Breast epithelium (tissue), 4 donors: Measurements from ENCODE around the gene CLCN1. TPM values are rescaled to one million over a fixed set of nuclear protein-coding genes. Genes with fewer than 3 reads are reported as not detected.

Experiments used
- DNase-seq, 2 donors: peaks; one replicate each; pipeline ENCODE4 v3.0.0-alpha.2; 2019; ENCODE audit warnings: low spot score in 2 of 2
- H3K27ac ChIP-seq, 2 donors: fragments of 200-600 bp; sonication (generic) in 1 of 2; one replicate each; pipeline ENCODE4 v1.5.1; 2016 to 2019; ENCODE audit warnings: mild to moderate bottlenecking in 1 of 2
- H3K27me3 ChIP-seq, 2 donors: fragments of 200-600 bp; sonication (generic) in 1 of 2; one replicate each; pipeline versions ENCODE4 v1.5.1 to v1.6.0; 2017 to 2019; ENCODE audit warnings: control low read depth in 1 of 2, mild to moderate bottlenecking in 1 of 2
- H3K36me3 ChIP-seq: fragments of 200-600 bp; one replicate; pipeline ENCODE4 v1.5.1; 2019
- H3K4me1 ChIP-seq, 2 donors: fragments of 200-600 bp; sonication (generic); one replicate each; pipeline ENCODE4 v1.5.1; 2016 to 2019; ENCODE audit warnings: control low read depth in 1 of 2
- H3K4me3 ChIP-seq, 3 donors: fragments of 200-600 bp; sonication (generic); 1 replicate in 2 of 3; 2 replicates in 1 of 3; pipeline ENCODE4 v1.5.1; 2016 to 2019; ENCODE audit warnings: mild to moderate bottlenecking in 3 of 3, moderate library complexity in 2 of 3
- H3K9me3 ChIP-seq, 2 donors: fragments of 200-600 bp; sonication (generic) in 1 of 2; one replicate each; pipeline ENCODE4 v1.5.1; 2016 to 2019; ENCODE audit warnings: control low read depth in 1 of 2
- CTCF ChIP-seq, 3 donors: fragments of 450-650 bp; IDR thresholded peaks; one replicate each; pipeline ENCODE4 v1.5.1; 2016 to 2017; ENCODE audit warnings: antibody characterized with exemption in 3 of 3, mild to moderate bottlenecking in 3 of 3, moderate library complexity in 3 of 3
- POLR2A ChIP-seq: fragments of 450-650 bp; IDR thresholded peaks from one replicate; pipeline ENCODE4 v1.6.1; 2016; ENCODE audit warnings: antibody characterized with exemption, mild to moderate bottlenecking, moderate library complexity
- POLR2AphosphoS5 ChIP-seq, 3 donors: sonication (generic); formaldehyde crosslinking; IDR thresholded peaks; one replicate each; pipeline ENCODE4 v1.6.1; 2017; ENCODE audit warnings: antibody characterized with exemption in 3 of 3
- intact Hi-C: fragments of 100-400 bp; cut with DNase I; formaldehyde crosslinking; loops from one replicate; pipeline ENCODE4 v1.15.1; 2023; ENCODE audit warnings: low total_unique reads
- total RNA-seq, 3 donors: library from RNA; depleted of rRNA; stranded (reverse); fragments of >200 nt; gene quantifications; one replicate each; pipeline ENCODE4 v1.1.0, GENCODE V29; 2016

CLCN1 gene
- total RNA-seq, 3 donors from 2014 or later, result 0.29 TPM; not detected in 2

DNA sequence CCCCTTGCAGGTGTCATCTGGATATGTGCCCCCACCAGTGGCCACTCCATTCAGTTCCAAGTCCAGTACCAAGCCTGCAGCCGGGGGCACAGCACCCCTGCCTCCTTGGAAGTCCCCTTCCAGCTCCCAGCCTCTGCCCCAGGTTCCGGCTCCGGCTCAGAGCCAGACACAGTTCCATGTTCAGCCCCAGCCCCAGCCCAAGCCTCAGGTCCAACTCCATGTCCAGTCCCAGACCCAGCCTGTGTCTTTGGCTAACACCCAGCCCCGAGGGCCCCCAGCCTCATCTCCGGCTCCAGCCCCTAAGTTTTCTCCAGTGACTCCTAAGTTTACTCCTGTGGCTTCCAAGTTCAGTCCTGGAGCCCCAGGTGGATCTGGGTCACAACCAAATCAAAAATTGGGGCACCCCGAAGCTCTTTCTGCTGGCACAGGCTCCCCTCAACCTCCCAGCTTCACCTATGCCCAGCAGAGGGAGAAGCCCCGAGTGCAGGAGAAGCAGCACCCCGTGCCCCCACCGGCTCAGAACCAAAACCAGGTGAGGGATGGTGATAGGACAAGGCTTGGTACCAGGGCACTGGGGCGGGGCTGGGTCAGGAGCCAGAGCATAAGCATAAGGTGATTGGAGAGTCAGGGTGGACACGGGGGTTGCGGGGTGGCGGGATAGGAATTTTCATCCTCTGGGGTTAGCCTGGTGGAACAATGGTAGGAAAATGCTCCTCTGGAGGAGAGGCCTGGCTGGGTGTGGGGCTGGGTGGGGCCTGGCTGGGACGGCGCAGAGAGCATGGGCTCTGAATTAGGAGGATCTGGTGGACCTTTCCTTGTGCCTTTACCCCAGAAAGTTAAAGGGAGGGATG is 67.1 kb downstream of the CLCN1 start:
- Histone ChIP-seq H3K9me3 (no peaks in the 10 kb centered on the region), H3K4me3 (peak overlapping the region; percentile 87 to 95 (median 94)), H3K27me3 (no peaks in the 10 kb centered on the region), H3K27ac (peak overlapping the region; percentile 98 to 100), H3K4me1 (peaks cover 12 to 13% of the 10 kb centered on the region in 2 donors), H3K36me3 (no peaks in the 10 kb centered on the region)
- no peak for DNase-seq
- no peak for TF ChIP-seq POLR2A
- TF ChIP-seq CTCF (IDR thresholded peaks at IDR 0.05), result no peak
- no peak for TF ChIP-seq POLR2AphosphoS5 (IDR thresholded peaks at IDR 0.05)
- intact Hi-C loops, result loop anchor here (5.0 kb wide), 1 partner anchor 104 kb away; no protein-coding TSS in a partner anchor

GRCh38 chr7:143383642-143383957 is 67.7 kb downstream of the CLCN1 start:
- Histone ChIP-seq H3K27me3 (no peaks in the 10 kb centered on the region), H3K4me1 (peaks cover 12 to 13% of the 10 kb centered on the region in 2 donors), H3K4me3 (peak overlapping the region; percentile 87 to 95 (median 94)), H3K36me3 (no peaks in the 10 kb centered on the region), H3K27ac (peak overlapping the region; percentile 98 to 100), H3K9me3 (no peaks in the 10 kb centered on the region)
- intact Hi-C loops, result loop anchor here (5.0 kb wide), 1 partner anchor 104 kb away; no protein-coding TSS in a partner anchor
- DNase-seq, result peak in 1 of 2 donors; percentile 66
- TF ChIP-seq CTCF (IDR thresholded peaks at IDR 0.05), result no peak
- no peak for TF ChIP-seq POLR2AphosphoS5 (IDR thresholded peaks at IDR 0.05)
- no peak for TF ChIP-seq POLR2A

DNA sequence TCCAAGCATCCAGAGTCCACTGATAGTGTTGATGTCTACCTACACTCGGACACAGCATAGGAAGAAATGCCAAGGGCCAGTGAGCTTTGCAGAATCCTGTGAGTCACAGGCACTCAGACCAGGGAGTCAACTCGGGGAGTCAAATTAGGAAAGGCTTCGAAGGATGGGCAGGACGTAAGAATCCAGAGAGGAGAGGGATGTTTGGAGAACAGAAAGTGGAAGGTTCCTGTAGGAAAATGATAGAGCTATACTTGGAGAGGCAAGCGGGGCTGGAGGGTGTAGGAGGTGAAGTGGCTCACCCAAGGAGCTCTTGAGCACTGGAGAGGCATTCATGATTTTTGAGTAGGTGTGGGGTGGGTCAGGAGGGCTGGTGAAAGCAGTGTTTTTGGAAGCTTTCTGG is 68.2 kb downstream of the CLCN1 start:
- no peaks in the 10 kb centered on the region for H3K9me3 ChIP-seq
- H3K36me3 ChIP-seq, result no peaks in the 10 kb centered on the region
- peaks cover 12 to 13% of the 10 kb centered on the region in 2 donors for H3K4me1 ChIP-seq
- H3K4me3 ChIP-seq, result peak overlapping the region; percentile 87 to 95 (median 94)
- TF ChIP-seq POLR2AphosphoS5 (IDR thresholded peaks at IDR 0.05), result no peak
- no peak for TF ChIP-seq POLR2A
- TF ChIP-seq CTCF (IDR thresholded peaks at IDR 0.05), result no peak
- intact Hi-C loops, result loop anchor here (5.0 kb wide), 1 partner anchor 103 kb away; no protein-coding TSS in a partner anchor
- H3K27me3 ChIP-seq, result no peaks in the 10 kb centered on the region
- DNase-seq, result no peak
- peak overlapping the region; percentile 98 to 100 for H3K27ac ChIP-seq

DNA sequence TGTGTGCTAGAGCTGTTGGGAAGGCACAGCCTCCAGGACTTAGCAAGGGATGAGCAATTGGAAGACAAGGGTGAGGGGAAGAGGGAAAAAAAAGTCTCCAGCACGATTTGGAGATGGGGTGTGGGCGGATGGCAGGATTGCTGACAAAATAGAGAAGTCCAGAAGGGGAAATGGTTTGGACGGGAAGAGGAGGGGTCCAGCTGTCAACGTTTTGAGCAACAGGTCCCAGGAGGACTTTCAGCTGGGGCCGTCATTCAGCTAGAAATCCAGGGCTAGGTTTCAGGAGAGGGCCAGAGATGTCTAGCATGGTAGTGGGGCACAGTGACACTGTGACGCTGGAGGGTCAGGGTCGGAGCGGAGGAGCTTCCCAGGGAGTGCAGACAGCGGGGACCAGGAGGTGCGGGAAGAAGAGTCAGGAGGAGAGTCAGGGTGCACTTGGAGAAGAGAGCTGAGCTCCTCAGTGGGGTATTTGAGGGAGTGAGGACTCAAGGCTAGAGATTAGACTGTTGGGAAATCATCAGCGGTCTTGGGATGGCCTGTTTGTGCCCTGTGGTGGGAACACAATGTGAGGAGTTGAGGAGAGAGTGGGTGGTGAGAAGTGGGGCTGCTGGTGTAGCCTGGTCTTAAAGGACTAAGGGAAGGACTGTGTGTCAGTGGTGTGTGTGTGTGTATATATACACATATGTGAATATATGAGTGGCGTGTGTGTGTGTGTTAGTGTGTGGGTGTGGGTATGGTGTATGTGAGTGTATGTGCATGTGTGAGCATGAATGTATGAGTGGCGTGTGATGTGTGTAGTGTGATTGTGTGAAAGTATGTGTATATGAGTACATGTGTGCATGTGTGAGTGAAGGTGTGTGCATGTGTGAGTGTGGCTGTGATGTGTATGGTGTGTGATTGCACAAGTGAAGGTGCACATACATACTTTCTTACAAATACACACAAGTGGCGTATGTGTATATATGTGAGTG is 69.0 kb downstream of the CLCN1 start:
- peaks cover 12 to 13% of the 10 kb centered on the region in 2 donors for H3K4me1 ChIP-seq
- intact Hi-C loops, result loop anchor here (5.0 kb wide), 1 partner anchor 102 kb away; no protein-coding TSS in a partner anchor

More for the DNA sequence above, 69.0 kb downstream of the CLCN1 start:
- H3K36me3 ChIP-seq, result no peaks in the 10 kb centered on the region
- H3K9me3 ChIP-seq, result no peaks in the 10 kb centered on the region
- peak overlapping the region; percentile 87 to 95 (median 94) for H3K4me3 ChIP-seq
- no peak for DNase-seq
- TF ChIP-seq POLR2A (no peak), POLR2AphosphoS5 (IDR thresholded peaks at IDR 0.05) (peak in 2 of 3 donors; percentile 14 to 44), CTCF (IDR thresholded peaks at IDR 0.05) (no peak)
- no peaks in the 10 kb centered on the region for H3K27me3 ChIP-seq
- H3K27ac ChIP-seq, result peak overlapping the region; percentile 98 to 100
